ENCODE results near the gene ANKRD17. TPM values are rescaled to one million over a fixed set of nuclear protein-coding genes. Genes with fewer than 3 reads are reported as not detected.

Gene ANKRD17
- total and polyA plus RNA-seq, 9 of the 15 experiments (the other 6 are each of a cell fraction or from before 2014, with no cell fraction given) = 25.5 to 86.9 (median 52.2) TPM

DNA sequence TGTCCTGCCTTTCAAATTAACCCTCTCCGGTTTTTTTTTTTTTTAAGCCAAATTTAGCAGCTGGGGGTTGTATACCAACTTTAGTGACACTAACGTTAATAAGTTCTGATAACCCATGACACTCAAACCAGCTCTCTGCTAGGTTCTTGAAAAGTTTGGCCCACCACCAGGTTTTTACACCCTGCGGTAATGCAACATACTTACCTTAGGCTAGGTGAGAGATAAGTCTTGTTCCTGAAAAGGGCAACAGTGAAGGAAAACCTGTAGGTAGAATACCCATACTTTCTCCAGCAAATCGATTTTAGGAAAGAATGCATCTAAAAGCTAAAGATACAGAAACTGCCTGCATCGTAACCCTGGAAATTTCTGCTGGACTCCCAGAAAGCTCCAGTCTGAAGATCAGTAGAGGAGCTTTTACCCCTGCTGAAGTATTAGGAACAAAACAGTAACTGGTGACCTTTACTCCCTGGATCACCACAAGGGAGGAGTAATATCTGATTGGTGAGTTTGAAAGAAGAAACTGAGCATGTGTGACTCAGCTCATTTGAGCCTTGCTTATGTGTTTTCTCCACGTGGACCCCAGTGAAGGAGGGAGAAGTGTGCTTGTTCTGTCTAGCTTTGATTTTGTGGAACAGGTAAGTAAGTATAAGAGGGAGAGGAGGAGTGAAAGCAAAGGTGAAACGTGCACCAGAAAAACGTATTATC lies 154.6 kb downstream of the ANKRD17 start (continued):
- TF ChIP-seq STAT6 (CRISPR knock-in tag; IDR thresholded peaks at IDR 0.05) = no peak
- no peak for TF ChIP-seq ZNF695 (CRISPR knock-in tag; IDR thresholded peaks at IDR 0.05)
- no peak for TF ChIP-seq TCF15 (CRISPR knock-in tag; IDR thresholded peaks at IDR 0.05)
- TF ChIP-seq ZNF239 (CRISPR knock-in tag; IDR thresholded peaks at IDR 0.05) = no peak
- TF ChIP-seq PCBP2 (IDR thresholded peaks at IDR 0.05; ENCODE audit: low read depth, low read length, poor library complexity, severe bottlenecking) = no peak
- TF ChIP-seq TGIF2 (CRISPR knock-in tag; IDR thresholded peaks at IDR 0.05) = no peak
- no peak for TF ChIP-seq SMARCC2 (IDR thresholded peaks at IDR 0.05; ENCODE audit: low read depth)
- TF ChIP-seq MAFG (tag; conservative IDR thresholded peaks at IDR 0.05) = peak; percentile 78
- TF ChIP-seq, protein P1, sequence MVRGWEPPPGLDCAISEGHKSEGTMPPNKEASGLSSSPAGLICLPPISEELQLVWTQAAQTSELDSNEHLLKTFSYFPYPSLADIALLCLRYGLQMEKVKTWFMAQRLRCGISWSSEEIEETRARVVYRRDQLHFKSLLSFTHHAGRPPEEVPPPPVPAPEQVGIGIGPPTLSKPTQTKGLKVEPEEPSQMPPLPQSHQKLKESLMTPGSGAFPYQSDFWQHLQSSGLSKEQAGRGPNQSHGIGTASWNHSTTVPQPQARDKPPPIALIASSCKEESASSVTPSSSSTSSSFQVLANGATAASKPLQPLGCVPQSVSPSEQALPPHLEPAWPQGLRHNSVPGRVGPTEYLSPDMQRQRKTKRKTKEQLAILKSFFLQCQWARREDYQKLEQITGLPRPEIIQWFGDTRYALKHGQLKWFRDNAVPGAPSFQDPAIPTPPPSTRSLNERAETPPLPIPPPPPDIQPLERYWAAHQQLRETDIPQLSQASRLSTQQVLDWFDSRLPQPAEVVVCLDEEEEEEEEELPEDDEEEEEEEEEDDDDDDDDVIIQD (CRISPR knock-in tag; IDR thresholded peaks at IDR 0.05) = no peak
- TF ChIP-seq, protein P2, sequence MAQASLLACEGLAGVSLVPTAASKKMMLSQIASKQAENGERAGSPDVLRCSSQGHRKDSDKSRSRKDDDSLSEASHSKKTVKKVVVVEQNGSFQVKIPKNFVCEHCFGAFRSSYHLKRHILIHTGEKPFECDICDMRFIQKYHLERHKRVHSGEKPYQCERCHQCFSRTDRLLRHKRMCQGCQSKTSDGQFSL (CRISPR knock-in tag; IDR thresholded peaks at IDR 0.05) = no peak
- TF ChIP-seq, protein P2 (tag; IDR thresholded peaks at IDR 0.05) = no peak
- no peak for TF ChIP-seq JUND (IDR thresholded peaks at IDR 0.05; ENCODE audit: borderline replicate concordance, low read depth, low read length)
- peak; percentile 46; the same call in 1 of the 3 replicates for TF ChIP-seq JUND (tag; IDR thresholded peaks at IDR 0.05; ENCODE audit: borderline replicate concordance, low read depth, low read length)
- no peak for TF ChIP-seq ZNF445 (CRISPR knock-in tag; IDR thresholded peaks at IDR 0.05; ENCODE audit: low read depth)
- TF ChIP-seq ZNF3 (CRISPR knock-in tag; IDR thresholded peaks at IDR 0.05) = no peak
- no peak for TF ChIP-seq THRAP3 (IDR thresholded peaks at IDR 0.05; ENCODE audit: borderline replicate concordance)
- TF ChIP-seq, protein P3, sequence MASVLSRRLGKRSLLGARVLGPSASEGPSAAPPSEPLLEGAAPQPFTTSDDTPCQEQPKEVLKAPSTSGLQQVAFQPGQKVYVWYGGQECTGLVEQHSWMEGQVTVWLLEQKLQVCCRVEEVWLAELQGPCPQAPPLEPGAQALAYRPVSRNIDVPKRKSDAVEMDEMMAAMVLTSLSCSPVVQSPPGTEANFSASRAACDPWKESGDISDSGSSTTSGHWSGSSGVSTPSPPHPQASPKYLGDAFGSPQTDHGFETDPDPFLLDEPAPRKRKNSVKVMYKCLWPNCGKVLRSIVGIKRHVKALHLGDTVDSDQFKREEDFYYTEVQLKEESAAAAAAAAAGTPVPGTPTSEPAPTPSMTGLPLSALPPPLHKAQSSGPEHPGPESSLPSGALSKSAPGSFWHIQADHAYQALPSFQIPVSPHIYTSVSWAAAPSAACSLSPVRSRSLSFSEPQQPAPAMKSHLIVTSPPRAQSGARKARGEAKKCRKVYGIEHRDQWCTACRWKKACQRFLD (CRISPR knock-in tag; IDR thresholded peaks at IDR 0.05) = peak; percentile 53; the same call in 1 of the 2 replicates
- TF ChIP-seq NELFE (IDR thresholded peaks at IDR 0.05; ENCODE audit: insufficient read depth, insufficient read length) = no peak
- TF ChIP-seq NUFIP1 (IDR thresholded peaks at IDR 0.05; ENCODE audit: partially characterized antibody) = no peak
- no peak for TF ChIP-seq TEAD1 (CRISPR knock-in tag; IDR thresholded peaks at IDR 0.05)
- TF ChIP-seq CBFB (CRISPR knock-in tag; IDR thresholded peaks at IDR 0.05) = no peak
